Neural progenitor cell (in vitro differentiated cells): Measurements from ENCODE around the gene MAP3K3.

Experiments
- EZH2 ChIP-seq: fragments of 200-600 bp; sonication (generic); IDR thresholded peaks from 2 replicates; pipeline ENCODE4 v1.6.1; 2017; ENCODE audit warnings: antibody characterized with exemption, mild to moderate bottlenecking, moderate library complexity
- EZH2phosphoT487 ChIP-seq: fragments of 200-600 bp; sonication (generic); IDR thresholded peaks from 2 replicates; pipeline ENCODE4 v1.6.1; 2017; ENCODE audit warnings: antibody characterized with exemption
- TF ChIP-seq, protein P1 (sequence below): fragments of 200-600 bp; sonication (generic); IDR thresholded peaks from 2 replicates; pipeline ENCODE4 v1.5.1; 2017; ENCODE audit warnings: antibody characterized with exemption, mild to moderate bottlenecking

DNA sequence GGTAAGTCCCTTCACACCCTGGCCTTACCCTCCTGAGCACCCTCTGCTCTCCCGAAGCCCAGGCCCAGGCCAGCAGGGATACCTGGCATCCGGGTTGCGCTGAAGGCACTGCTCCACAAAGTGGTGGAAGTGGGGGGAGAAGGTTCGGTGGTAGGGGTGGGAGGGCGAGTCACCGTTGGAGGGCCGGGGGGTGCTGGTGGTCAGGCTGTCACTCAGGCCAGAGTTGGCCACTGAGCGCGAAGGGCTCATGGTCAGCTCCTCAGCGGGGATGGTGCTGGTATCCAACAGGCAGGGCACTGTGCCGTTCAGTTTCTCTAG is 82.0 kb downstream of the MAP3K3 start:
- TF ChIP-seq, protein P1, sequence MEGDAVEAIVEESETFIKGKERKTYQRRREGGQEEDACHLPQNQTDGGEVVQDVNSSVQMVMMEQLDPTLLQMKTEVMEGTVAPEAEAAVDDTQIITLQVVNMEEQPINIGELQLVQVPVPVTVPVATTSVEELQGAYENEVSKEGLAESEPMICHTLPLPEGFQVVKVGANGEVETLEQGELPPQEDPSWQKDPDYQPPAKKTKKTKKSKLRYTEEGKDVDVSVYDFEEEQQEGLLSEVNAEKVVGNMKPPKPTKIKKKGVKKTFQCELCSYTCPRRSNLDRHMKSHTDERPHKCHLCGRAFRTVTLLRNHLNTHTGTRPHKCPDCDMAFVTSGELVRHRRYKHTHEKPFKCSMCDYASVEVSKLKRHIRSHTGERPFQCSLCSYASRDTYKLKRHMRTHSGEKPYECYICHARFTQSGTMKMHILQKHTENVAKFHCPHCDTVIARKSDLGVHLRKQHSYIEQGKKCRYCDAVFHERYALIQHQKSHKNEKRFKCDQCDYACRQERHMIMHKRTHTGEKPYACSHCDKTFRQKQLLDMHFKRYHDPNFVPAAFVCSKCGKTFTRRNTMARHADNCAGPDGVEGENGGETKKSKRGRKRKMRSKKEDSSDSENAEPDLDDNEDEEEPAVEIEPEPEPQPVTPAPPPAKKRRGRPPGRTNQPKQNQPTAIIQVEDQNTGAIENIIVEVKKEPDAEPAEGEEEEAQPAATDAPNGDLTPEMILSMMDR = no peak
- TF ChIP-seq EZH2 = no peak
- TF ChIP-seq EZH2phosphoT487 = no peak
